HG03342 (cell line): Measurements from ENCODE around the gene MAGI1.
"Not testable (repeated sequence)": the region's sequence is repeated elsewhere in the genome, so short reads cannot be mapped to it uniquely, and the experiment has no call there.

Experiments
- ATAC-seq: cut with Tn5 transposase; IDR thresholded peaks from one replicate; pipeline ENCODE4 v1.9.1; 2021; ENCODE audit warnings: mild to moderate bottlenecking, moderate library complexity; ENCODE audit not compliant: unreplicated experiment

Gene MAGI1

GRCh38 chr3:66038726-66039589 lies at the start of gene MAGI1:
Gene MAGI1, minus strand, starts transcription at chr3:66038918. Its CDS starts 610 bp downstream, at chr3:66038308.
- peak; percentile 83 for ATAC-seq

GRCh38 chr3:66083784-66084213 lies 45.1 kb upstream of the MAGI1 start:
- no peak for ATAC-seq

DNA sequence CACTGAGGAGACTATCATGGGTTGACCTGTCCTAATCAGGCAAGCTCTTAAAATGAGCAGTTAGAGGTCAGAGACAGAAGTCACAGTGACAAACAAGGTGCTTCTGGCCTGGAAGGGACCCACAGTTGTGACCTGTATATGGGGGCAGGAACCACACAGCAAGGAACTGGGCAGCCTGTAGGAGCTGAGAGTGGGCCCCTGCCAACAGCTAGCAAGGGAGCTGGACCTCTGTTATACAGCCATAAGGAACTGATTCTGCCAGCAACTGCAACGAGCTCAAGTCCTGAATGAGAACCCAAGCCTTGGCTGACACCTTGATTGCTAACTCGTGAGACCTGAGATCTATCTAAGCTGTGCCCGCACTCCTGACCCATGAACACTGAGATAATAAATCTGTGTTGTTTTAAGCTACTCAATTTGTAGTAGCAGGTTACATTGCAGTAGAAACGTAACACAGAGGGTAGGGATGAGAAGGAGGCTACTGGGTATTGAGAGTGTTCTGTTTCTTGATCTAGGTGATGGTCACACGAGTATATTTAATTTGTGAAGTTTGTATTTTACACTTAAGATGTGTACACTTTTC lies 44.5 kb upstream of the MAGI1 start:
- no peak for ATAC-seq

DNA sequence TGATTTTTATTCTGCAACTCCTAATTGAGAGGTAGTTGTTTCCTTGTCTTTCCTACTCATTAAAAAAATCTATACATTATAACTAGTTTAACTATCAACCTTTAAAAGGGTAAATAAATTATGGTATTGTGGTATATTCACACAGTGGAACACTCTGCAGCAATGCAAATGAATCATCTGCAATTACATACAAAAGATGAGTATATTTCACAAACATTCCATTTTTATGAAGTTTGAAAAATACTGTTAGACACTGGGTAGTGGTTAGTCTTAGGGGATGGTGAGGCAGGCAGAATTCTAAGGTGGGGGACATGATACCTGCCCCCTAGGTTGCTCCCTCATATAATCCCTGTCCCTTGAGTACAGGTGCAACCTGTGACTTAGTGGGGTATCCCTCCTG lies 44.0 kb upstream of the MAGI1 start:
- ATAC-seq, result no peak

DNA sequence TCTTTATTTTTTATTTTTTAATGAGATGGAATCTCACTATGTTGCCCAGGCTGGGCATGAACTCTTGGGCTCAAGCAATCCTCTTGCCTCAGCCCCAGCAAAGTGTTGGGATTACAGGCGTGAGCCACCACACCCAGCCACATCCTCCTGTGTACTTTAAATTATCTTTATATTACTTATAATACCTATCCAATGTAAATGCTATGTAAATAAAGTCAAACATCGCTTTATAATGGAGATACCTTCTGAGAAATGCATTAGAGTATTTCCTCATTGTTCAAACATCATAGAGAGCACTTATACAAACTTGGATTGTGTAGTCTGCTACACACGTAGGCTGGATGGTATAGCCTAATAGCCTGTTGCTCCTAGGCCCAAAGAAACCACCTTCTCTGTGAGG lies 41.4 kb upstream of the MAGI1 start:
- no peak for ATAC-seq

DNA sequence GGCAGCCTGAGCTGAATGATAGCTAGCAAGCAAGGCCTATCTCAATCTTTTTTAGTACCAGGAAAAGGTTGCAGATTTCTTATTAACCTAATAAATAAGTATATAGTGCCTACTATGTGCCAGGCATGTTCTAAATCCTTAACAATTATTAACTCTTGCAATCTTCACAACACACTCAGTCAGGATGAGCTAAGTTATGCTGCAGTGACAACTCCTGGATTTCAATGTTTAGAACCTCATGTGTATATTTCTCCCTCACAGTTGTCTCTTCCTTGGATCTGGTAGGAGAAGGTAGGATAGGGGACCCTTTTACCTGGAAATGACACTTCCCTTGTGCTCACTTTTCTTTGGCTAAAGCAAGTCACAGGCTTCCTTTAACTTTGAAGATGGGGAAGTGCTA lies 39.3 kb upstream of the MAGI1 start:
- ATAC-seq, result no peak

- no peak for ATAC-seq
Observed at GRCh38 chr3:66076861-66077470, 38.2 kb upstream of the MAGI1 start.

DNA sequence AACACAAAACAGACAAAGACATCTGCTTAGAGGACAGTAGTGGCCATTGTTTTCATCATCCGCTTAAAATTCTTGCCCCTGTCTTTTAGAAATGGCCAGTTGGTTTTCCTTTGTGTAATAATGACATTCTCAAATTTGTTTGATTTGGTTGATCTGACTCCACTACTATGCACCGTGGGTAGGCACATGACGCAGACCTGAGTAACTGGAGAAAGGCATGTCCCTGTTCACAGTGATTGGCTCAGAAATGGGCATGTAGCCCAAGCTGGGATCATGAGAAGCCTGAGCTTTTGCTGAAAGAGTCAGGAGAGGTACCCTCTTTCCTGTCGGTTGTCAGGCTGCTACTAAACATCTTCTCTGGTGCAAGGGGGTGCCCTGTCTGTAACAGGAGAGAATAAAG lies 36.6 kb upstream of the MAGI1 start:
- ATAC-seq, result no peak

DNA sequence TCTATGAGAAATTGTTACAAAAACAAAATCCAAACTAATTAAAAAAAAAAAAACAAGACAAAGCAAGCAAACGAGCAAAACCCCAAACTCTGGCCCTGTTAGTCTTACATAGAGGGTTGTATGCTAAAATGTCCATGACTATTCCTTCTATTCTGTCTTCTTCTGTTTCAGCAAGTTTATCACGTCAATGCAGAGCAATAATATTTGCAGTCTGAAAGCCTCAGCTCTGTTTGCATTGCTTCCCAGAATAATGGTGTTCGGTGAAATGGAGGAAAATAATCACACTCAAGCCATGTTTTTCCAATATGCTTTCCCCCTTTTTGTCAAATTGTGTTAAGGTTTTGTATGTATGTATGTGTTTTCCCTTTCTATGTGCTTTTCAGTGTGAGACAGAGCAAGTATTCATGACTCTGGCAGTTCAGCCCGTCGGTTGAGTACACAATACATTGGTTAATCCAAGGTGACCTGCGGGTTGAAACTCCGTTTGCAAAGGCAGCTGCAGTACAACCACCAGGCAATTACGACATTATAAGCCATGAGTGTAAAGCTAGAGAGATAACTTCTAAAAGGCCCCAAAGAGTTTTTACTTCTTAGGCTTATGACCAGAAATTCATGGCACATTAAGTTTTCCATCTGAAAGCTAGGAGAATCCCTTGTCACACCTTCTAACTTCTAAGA lies 34.9 kb upstream of the MAGI1 start:
- ATAC-seq, result no peak

- ATAC-seq, result no peak
Observed at GRCh38 chr3:66068255-66068654, 29.5 kb upstream of the MAGI1 start.

- no peak for ATAC-seq
Observed at GRCh38 chr3:66066963-66067617, 28.4 kb upstream of the MAGI1 start.

DNA sequence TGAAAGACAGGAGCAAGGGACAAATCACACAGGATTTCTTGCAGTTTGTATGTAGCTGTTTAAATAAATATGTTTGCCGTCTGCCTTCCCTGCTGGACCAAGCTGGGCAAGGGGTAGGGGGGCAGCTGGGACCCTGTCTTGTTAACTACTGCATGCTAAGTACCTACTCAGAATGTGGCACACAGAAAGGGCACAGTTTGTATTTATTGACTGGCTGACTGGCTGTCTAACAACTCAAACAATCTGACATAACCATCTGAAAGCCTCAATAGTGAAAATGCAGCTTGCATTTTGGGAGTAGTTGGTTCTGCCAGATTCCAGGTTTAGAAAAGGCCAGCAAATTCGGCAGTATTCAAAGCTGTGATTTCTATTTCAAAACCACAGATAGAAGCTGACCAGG lies 16.6 kb upstream of the MAGI1 start:
- ATAC-seq, result no peak

DNA sequence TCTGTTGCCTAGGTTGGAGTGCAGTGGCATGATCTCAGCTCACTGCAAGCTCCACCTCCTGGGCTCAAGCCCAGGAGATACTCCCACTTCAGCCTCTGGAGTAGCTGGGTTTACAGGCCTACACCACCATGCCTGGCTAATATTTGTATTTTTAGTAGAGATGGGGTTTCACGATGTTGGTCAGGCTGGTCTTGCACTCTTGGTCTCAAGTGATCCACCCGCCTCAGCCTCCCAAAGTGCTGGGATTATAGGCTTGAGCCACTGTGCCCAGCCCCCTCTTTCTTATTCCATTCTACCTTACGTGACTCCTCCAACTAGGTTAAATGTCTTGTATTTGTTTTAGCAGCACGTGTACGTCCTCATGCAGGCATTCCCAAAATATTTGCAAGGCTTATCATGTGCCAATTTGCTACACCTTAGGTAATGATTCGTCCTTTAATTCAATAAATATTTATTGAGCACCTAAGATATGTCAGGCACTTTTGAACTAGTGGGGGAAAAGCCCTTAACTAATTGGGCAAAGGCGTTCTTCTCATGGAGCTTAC lies 14.9 kb upstream of the MAGI1 start:
- no peak for ATAC-seq

GRCh38 chr3:66052721-66053549 lies 14.2 kb upstream of the MAGI1 start:
- ATAC-seq, result no peak

DNA sequence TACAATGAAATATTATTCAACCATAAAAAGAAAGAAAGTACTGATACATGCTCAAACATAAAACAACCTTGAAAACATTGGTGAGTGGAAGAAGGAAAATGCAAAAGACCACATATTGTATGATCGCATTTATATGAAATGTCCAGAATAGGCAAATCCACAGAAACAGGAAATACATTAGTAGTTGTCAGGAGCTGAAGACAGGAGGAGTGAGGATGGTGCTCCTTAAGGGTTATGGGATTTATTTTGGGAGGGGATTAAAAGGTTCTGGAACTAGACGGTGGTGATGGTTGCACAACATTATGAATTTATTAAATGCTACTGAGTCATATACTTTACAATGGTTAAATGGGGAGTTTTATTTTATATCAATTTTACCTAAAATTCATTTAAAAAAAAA lies 12.1 kb upstream of the MAGI1 start:
- no peak for ATAC-seq

- no peak for ATAC-seq
Observed at GRCh38 chr3:66048051-66048395, 9.3 kb upstream of the MAGI1 start.

GRCh38 chr3:66047311-66048050 lies 8.8 kb upstream of the MAGI1 start:
- ATAC-seq, result no peak

DNA sequence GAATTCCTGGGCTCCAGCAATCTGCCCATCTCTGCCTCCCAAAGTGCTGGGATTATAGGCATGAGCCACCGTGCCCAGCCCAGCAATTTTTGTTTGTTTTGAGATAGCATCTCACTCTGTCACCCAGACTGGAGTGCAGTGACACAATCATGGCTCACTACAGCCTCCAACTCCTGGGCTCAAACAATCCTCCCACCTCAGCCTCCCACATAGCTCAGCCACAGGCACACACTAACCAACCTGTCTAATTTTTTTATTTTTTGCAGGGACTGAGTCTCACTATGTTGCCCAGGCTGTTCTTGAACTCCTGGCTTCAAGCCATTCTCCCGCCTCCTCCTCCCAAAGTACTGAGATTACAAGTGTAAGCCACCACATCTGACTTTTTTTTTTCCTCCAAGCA lies 7.6 kb upstream of the MAGI1 start:
- ATAC-seq, result not testable (repeated sequence)

GRCh38 chr3:66041828-66042227 lies 3.1 kb upstream of the MAGI1 start:
- no peak for ATAC-seq
